ENCODE measurements around the gene ANKFN1.

- no peak for TF ChIP-seq CTCF (IDR thresholded peaks at IDR 0.05)
- TF ChIP-seq POLR2A (IDR thresholded peaks at IDR 0.05): no peak
These were observed 396.2 kb downstream of the ANKFN1 start for GRCh38 chr17:56549501-56549900.

Data from breast epithelium (tissue), 3 donors.